Brain microvascular endothelial cell (primary cell): ENCODE data around the gene AMZ1.

ENCODE experiments used
- DNase-seq: peaks from one replicate; pipeline ENCODE4 v3.0.0-alpha.2; 2020
- H3K27ac ChIP-seq: fragments of 250-450 bp; sonication (Bioruptor Pico); 2 replicates; pipeline ENCODE4 v1.5.1; 2020; ENCODE audit warnings: mild to moderate bottlenecking, moderate library complexity
- H3K27me3 ChIP-seq: fragments of 250-450 bp; sonication (Bioruptor Pico); replicated peaks from 2 replicates; pipeline ENCODE4 v1.5.1; 2020; ENCODE audit warnings: mild to moderate bottlenecking
- H3K36me3 ChIP-seq: fragments of 250-450 bp; sonication (Bioruptor Pico); replicated peaks from 2 replicates; pipeline ENCODE4 v1.5.1; 2020; ENCODE audit warnings: mild to moderate bottlenecking
- H3K4me3 ChIP-seq: 2 replicates; pipeline ENCODE4 v1.5.1; 2011; ENCODE audit warnings: low read depth, mild to moderate bottlenecking, control low read depth, low read length, moderate library complexity
- CTCF ChIP-seq: IDR thresholded peaks from 2 replicates; pipeline ENCODE4 v1.5.1; 2011; ENCODE audit warnings: low read depth, mild to moderate bottlenecking, moderate library complexity, low read length, control low read depth, inconsistent platforms; ENCODE audit errors: missing control alignments
- in situ Hi-C: cut with HindIII; loops from 2 replicates; pipeline ENCODE4 v1.10.0; 2017; ENCODE audit warnings: low sequenced_read_pairs, low pct_ligation_motif_present

AMZ1 gene

DNA sequence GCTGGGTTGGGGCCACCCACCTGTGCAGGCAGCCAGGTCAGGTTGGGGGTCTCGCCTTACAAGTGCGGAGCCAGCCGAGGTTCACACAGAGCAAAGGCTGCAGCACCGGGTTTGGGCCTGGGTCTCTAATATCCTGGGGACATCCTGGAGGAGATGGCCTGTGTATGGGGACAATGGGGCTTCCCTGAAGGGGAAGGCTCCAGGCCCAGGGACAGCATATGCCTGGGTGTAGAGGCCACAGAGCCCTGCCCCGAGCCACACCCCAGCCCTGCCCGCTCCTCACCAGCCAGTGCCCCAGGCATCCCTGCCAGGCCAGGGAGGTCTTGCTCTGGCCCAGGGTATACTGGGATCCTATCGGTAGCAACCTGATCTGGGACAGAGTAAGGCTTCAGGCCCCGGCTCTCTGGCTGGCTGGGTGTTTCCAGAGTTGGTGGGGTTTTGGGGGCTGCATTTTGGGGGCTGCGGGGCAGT, 47.1 kb upstream of the AMZ1 start:
- Histone ChIP-seq H3K36me3 (no peaks in the 10 kb centered on the region), H3K27me3 (no peaks in the 10 kb centered on the region), H3K27ac (peak overlapping the region; percentile 76), H3K4me3 (no peak overlapping the region)
- no peak for TF ChIP-seq CTCF
- in situ Hi-C loops, result no loop called here
- no peak for DNase-seq

- H3K36me3 ChIP-seq, result no peaks in the 10 kb centered on the region
- TF ChIP-seq CTCF, result peak; percentile 7
- H3K27me3 ChIP-seq, result no peaks in the 10 kb centered on the region
- peak overlapping the region; percentile 76 for H3K27ac ChIP-seq
- in situ Hi-C loops, result no loop called here
- DNase-seq, result peak; percentile 89
- H3K4me3 ChIP-seq, result no peak overlapping the region
Measured at GRCh38 chr7:2641406-2642393, 46.3 kb upstream of the AMZ1 start.

GRCh38 chr7:2643386-2644219, 44.4 kb upstream of the AMZ1 start:
- no peak for DNase-seq
- Histone ChIP-seq H3K27ac (no peak overlapping the region), H3K4me3 (no peak overlapping the region), H3K27me3 (no peaks in the 10 kb centered on the region), H3K36me3 (peaks cover 15% of the 10 kb centered on the region)
- TF ChIP-seq CTCF, result peak; percentile 45
- in situ Hi-C loops, result no loop called here

- no peak for DNase-seq
- in situ Hi-C loops, result no loop called here
- H3K27me3 ChIP-seq, result no peaks in the 10 kb centered on the region
- no peak for TF ChIP-seq CTCF
- peaks cover 15% of the 10 kb centered on the region for H3K36me3 ChIP-seq
- no peak overlapping the region for H3K27ac ChIP-seq
- H3K4me3 ChIP-seq, result no peak overlapping the region
Measured at GRCh38 chr7:2644220-2644561, 43.8 kb upstream of the AMZ1 start.

GRCh38 chr7:2644562-2645273, 43.3 kb upstream of the AMZ1 start:
- H3K36me3 ChIP-seq, result peaks cover 17% of the 10 kb centered on the region
- in situ Hi-C loops, result no loop called here
- H3K4me3 ChIP-seq, result no peak overlapping the region
- no peak overlapping the region for H3K27ac ChIP-seq
- no peaks in the 10 kb centered on the region for H3K27me3 ChIP-seq
- no peak for TF ChIP-seq CTCF
- no peak for DNase-seq
